Astrocyte (in vitro differentiated cells and primary cell): Measurements from ENCODE around the gene ORAI1. TPM values are rescaled to one million over a fixed set of nuclear protein-coding genes. Genes with fewer than 3 reads are reported as not detected.

Source experiments
- DNase-seq: peaks from one replicate; pipeline ENCODE4 v3.0.0-alpha.2; 2010; ENCODE audit warnings: low read depth
- FAIRE-seq: peaks from 2 replicates; lab custom pipeline; 2011; peaks lifted over from hg19 to GRCh38; lab: Jason Lieb, UNC
- H2AFZ ChIP-seq: 2 replicates; pipeline ENCODE4 v1.6.0; 2012; ENCODE audit warnings: low read depth, low read length, inconsistent platforms
- H3K27ac ChIP-seq: 2 replicates; pipeline ENCODE4 v1.5.1; 2011; ENCODE audit warnings: low read depth, low read length, inconsistent platforms
- H3K27me3 ChIP-seq: 2 replicates; pipeline ENCODE4 v1.6.0; 2011; ENCODE audit warnings: low read length, inconsistent platforms; ENCODE audit not compliant: insufficient read depth
- H3K36me3 ChIP-seq: 2 replicates; pipeline ENCODE4 v1.5.1; 2011; ENCODE audit warnings: low read length, inconsistent platforms; ENCODE audit not compliant: insufficient read depth
- H3K4me1 ChIP-seq: 2 replicates; pipeline ENCODE4 v1.5.1; 2011; ENCODE audit warnings: low read length, inconsistent platforms; ENCODE audit not compliant: insufficient read depth
- H3K4me2 ChIP-seq: 2 replicates; pipeline ENCODE4 v1.6.0; 2012; ENCODE audit warnings: low read length, inconsistent platforms
- H3K4me3 ChIP-seq: 2 replicates; pipeline ENCODE4 v1.5.1; 2011; ENCODE audit warnings: low read depth, mild to moderate bottlenecking, low read length, inconsistent platforms; ENCODE audit not compliant: insufficient read depth
- H3K79me2 ChIP-seq: 2 replicates; pipeline ENCODE4 v1.6.0; 2012; ENCODE audit warnings: mild to moderate bottlenecking, low read length, inconsistent platforms; ENCODE audit not compliant: insufficient read depth
- H3K9ac ChIP-seq: 2 replicates; pipeline ENCODE4 v1.6.0; 2012; ENCODE audit warnings: mild to moderate bottlenecking, low read length, inconsistent platforms
- H3K9me3 ChIP-seq: 2 replicates; pipeline ENCODE4 v1.5.1; 2012; ENCODE audit warnings: low read depth, mild to moderate bottlenecking, low read length, inconsistent platforms; ENCODE audit not compliant: insufficient read depth
- H4K20me1 ChIP-seq: 2 replicates; pipeline ENCODE4 v1.6.0; 2012; ENCODE audit warnings: low read length, inconsistent platforms; ENCODE audit not compliant: insufficient read depth
- H3K27ac Mint-ChIP-seq: one replicate; pipeline ENCODE4 v1.8.0; 2021; ENCODE audit warnings: mild to moderate bottlenecking, mixed read lengths; ENCODE audit not compliant: unreplicated experiment
- H3K27me3 Mint-ChIP-seq: one replicate; pipeline ENCODE4 v1.8.0; 2021; ENCODE audit warnings: low read depth, mixed read lengths; ENCODE audit not compliant: unreplicated experiment
- H3K36me3 Mint-ChIP-seq: one replicate; pipeline ENCODE4 v1.8.0; 2021; ENCODE audit warnings: low read depth, mixed read lengths; ENCODE audit not compliant: unreplicated experiment
- H3K4me1 Mint-ChIP-seq: one replicate; pipeline ENCODE4 v1.8.0; 2021; ENCODE audit warnings: low read depth, mixed read lengths; ENCODE audit not compliant: unreplicated experiment
- H3K4me3 Mint-ChIP-seq: one replicate; pipeline ENCODE4 v1.8.0; 2021; ENCODE audit warnings: mild to moderate bottlenecking, moderate library complexity, mixed read lengths; ENCODE audit not compliant: unreplicated experiment
- H3K9me3 Mint-ChIP-seq: one replicate; pipeline ENCODE4 v1.8.0; 2021; ENCODE audit warnings: mild to moderate bottlenecking, mixed read lengths; ENCODE audit not compliant: unreplicated experiment
- CTCF ChIP-seq: IDR thresholded peaks from 2 replicates; pipeline ENCODE4 v1.5.1; 2011; ENCODE audit warnings: low read depth, mild to moderate bottlenecking, inconsistent platforms, low read length, moderate library complexity; ENCODE audit not compliant: insufficient read depth
- EZH2 ChIP-seq: IDR thresholded peaks from 2 replicates; pipeline ENCODE4 v1.6.1; 2012; ENCODE audit warnings: mild to moderate bottlenecking, low read length, inconsistent platforms; ENCODE audit not compliant: insufficient read depth
- total RNA-seq: library from RNA; stranded (reverse); gene quantifications from 2 replicates; pipeline ENCODE4 v1.2.1, GENCODE V29; 2021

ORAI1 gene
- total RNA-seq, 1 donor from 2014 or later: 20.4 TPM

DNA sequence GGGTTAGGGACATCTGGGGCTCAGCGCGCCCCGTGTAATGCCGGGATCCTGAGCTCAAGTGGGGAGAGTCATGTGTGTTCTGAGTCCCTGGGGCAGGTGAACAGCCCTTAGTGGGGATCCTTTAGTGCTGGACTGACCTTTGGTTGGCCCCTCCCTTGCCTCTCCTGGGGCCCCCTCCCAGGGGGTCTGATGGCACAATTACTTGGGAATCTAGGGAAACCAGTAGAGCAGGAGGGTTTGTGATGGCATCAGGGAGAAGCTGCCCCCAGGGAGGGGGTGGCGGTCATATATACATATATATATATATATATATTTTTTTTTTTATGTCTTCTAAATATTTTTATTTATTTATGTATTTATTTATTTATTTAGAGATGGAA, 43.2 kb downstream of the ORAI1 start, which contains the start of gene MORN3:
TSS of gene MORN3 (minus strand) at position 134 of the 380 bp plus-strand sequence. CDS start 171 bp downstream, outside the sequence.
- peaks cover 2% of the 10 kb centered on the region for H3K27me3 Mint-ChIP-seq
- no peak for FAIRE-seq

GRCh38 chr12:121673013-121673511, 46.7 kb downstream of the ORAI1 start:
- Histone ChIP-seq H3K4me2 (peak overlapping the region; percentile 90), H3K4me3 (peak overlapping the region; percentile 64), H3K9ac (peak overlapping the region; percentile 69), H3K27me3 (no peaks in the 10 kb centered on the region), H3K4me1 (peaks cover 6% of the 10 kb centered on the region), H3K79me2 (no peaks in the 10 kb centered on the region), H4K20me1 (no peaks in the 10 kb centered on the region), H3K36me3 (no peaks in the 10 kb centered on the region), H3K9me3 (no peaks in the 10 kb centered on the region), H3K27ac (no peak overlapping the region), H2AFZ (peak overlapping the region; percentile 94)
- no peaks in the 10 kb centered on the region for H3K36me3 Mint-ChIP-seq
- peak overlapping the region; percentile 78 for H3K4me3 Mint-ChIP-seq
- TF ChIP-seq CTCF: no peak
- TF ChIP-seq EZH2: no peak
- H3K27ac Mint-ChIP-seq: no peak overlapping the region
- no peaks in the 10 kb centered on the region for H3K9me3 Mint-ChIP-seq
- no peaks in the 10 kb centered on the region for H3K27me3 Mint-ChIP-seq
- peaks cover 2% of the 10 kb centered on the region for H3K4me1 Mint-ChIP-seq
- DNase-seq (no peak), FAIRE-seq (no peak)

More for the DNA sequence above, 43.2 kb downstream of the ORAI1 start, which contains the start of gene MORN3:
- Histone ChIP-seq H3K27ac (no peak within 1 kb of the TSS), H4K20me1 (no peaks in the 10 kb centered on the region), H3K4me2 (no peak within 1 kb of the TSS), H2AFZ (no peak within 1 kb of the TSS), H3K27me3 (no peaks in the 10 kb centered on the region), H3K4me3 (no peak within 1 kb of the TSS), H3K9me3 (no peaks in the 10 kb centered on the region), H3K79me2 (no peaks in the 10 kb centered on the region), H3K9ac (no peak within 1 kb of the TSS), H3K4me1 (peaks cover 6% of the 10 kb centered on the region), H3K36me3 (no peaks in the 10 kb centered on the region)
- TF ChIP-seq CTCF: no peak
- TF ChIP-seq EZH2: no peak
- Mint-ChIP-seq H3K27ac (peak within 1 kb of the TSS; percentile 47), H3K9me3 (no peaks in the 10 kb centered on the region), H3K4me1 (peaks cover 2% of the 10 kb centered on the region), H3K4me3 (no peak within 1 kb of the TSS), H3K36me3 (no peaks in the 10 kb centered on the region)
- DNase-seq: no peak

GRCh38 chr12:121676190-121676589, 49.9 kb downstream of the ORAI1 start:
- FAIRE-seq (no peak), DNase-seq (no peak)
- H3K9me3 ChIP-seq: no peaks in the 10 kb centered on the region
- H3K4me3 ChIP-seq: no peak overlapping the region
- H3K79me2 ChIP-seq: no peaks in the 10 kb centered on the region
- no peak overlapping the region for H3K27ac Mint-ChIP-seq
- H4K20me1 ChIP-seq: no peaks in the 10 kb centered on the region
- no peaks in the 10 kb centered on the region for H3K27me3 ChIP-seq
- no peaks in the 10 kb centered on the region for H3K9me3 Mint-ChIP-seq
- peaks cover 6% of the 10 kb centered on the region for H3K4me1 ChIP-seq
- peaks cover 2% of the 10 kb centered on the region for H3K4me1 Mint-ChIP-seq
- no peak for TF ChIP-seq EZH2
- TF ChIP-seq CTCF: no peak
- H3K27ac ChIP-seq: no peak overlapping the region
- H3K27me3 Mint-ChIP-seq: peaks cover 2% of the 10 kb centered on the region
- H2AFZ ChIP-seq: no peak overlapping the region
- no peak overlapping the region for H3K4me3 Mint-ChIP-seq
- H3K36me3 Mint-ChIP-seq: no peaks in the 10 kb centered on the region
- no peak overlapping the region for H3K9ac ChIP-seq
- H3K4me2 ChIP-seq: no peak overlapping the region
- no peaks in the 10 kb centered on the region for H3K36me3 ChIP-seq
